ENCODE data around the gene DHRS7C. TPM values are rescaled to one million over a fixed set of nuclear protein-coding genes. Genes with fewer than 3 reads are reported as not detected.

The DHRS7C gene
- total RNA-seq, 1 experiment from 2014 or later: not detected

DNA sequence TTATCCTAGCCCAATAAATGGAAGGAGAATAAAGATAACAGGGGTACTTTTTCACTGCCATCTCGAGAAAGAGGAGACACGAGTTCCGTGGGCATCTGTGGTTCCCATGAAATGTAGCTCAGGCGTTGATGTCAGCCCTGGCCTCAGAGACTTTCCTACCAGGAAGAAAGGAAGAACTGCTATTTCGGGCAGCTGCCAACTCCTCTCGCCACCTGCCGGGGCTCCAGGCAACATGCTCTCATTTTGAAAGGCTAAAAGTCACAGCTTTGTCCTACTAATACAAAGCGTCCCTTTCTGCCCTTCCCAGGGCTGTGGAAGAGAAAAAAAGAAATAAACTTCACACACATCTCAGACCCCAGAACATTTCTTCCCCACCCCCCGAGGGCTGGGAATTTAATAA lies 65.8 kb downstream of the DHRS7C start (continued):
- no peak for TF ChIP-seq STAT6 (CRISPR knock-in tag; conservative IDR thresholded peaks at IDR 0.05; ENCODE audit: low read depth)
- TF ChIP-seq, protein P1, sequence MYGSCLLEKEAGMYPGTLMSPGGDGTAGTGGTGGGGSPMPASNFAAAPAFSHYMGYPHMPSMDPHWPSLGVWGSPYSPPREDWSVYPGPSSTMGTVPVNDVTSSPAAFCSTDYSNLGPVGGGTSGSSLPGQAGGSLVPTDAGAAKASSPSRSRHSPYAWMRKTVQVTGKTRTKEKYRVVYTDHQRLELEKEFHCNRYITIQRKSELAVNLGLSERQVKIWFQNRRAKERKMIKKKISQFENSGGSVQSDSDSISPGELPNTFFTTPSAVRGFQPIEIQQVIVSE (CRISPR knock-in tag; IDR thresholded peaks at IDR 0.05; ENCODE audit: borderline replicate concordance): no peak

Other genes with a start within 250 kb of the DHRS7C start
- gene STX8, start 215.8 kb downstream of the DHRS7C start, total RNA-seq (2021): 39.9 to 55.6 TPM (median 52.8 TPM) in 3 replicates
- not detected in 3 replicates for gene CFAP52, start 214.9 kb downstream of the DHRS7C start, total RNA-seq (2021)
- 6.8 to 8.6 TPM (median 7.3 TPM) in 3 replicates for gene USP43, start 146.1 kb downstream of the DHRS7C start, total RNA-seq (2021)
- not detected in 3 replicates for gene GSG1L2, start 30.5 kb upstream of the DHRS7C start, total RNA-seq (2021)
- not detected in 3 replicates for gene GLP2R, start 34.3 kb upstream of the DHRS7C start, total RNA-seq (2021)
- not detected in 3 replicates for gene RCVRN, start 113.7 kb upstream of the DHRS7C start, total RNA-seq (2021)

Measured in WTC11 (cell line).